ENCODE measurements around the gene FAM117A. TPM values are rescaled to one million over a fixed set of nuclear protein-coding genes. Genes with fewer than 3 reads are reported as not detected.

The FAM117A gene
- total and polyA plus RNA-seq, 2 of the 4 experiments (the other 2 are of a cell fraction) = 0.72 to 3.4 TPM

DNA sequence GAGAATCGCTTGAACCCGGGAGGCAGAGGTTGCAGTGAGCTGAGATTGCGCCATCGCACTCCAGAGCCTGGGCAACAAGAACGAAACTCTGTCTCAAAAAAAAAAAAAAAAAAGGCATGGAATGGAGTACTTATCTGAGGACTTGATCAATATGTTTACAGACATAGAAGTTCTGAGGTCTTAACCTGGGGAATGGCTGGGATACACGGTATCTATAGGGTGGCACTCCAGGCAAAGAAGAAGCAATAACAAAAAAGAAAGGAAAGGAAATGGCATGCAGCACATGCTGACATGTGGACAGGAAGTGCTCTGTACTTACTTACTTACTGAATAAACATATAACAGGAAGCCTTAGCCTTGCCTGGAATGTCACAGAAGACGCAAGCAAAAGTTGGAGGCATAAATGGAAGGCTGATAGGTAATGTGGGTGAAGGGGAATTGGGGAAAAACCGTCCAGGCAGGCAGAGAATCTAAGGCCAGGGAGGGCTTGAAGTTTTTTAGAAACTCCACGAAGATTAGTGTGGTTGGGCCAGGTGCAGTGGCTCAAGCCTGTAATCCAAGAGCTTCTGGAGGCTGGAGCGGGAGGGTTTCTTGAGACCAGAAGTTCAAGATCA is 75.9 kb downstream of the FAM117A start:
- H2BK120ac ChIP-seq (ENCODE audit: low read depth, low read length) = peak overlapping the region; percentile 70
- ChIA-PET CTCF (interaction anchor here (1.5 kb wide), 1 partner anchor 118 kb away, joined by 4 read pairs; no protein-coding TSS in a partner anchor), POLR2A (ENCODE audit: unreplicated experiment) (no interaction called here)
- dilution Hi-C loops (cut with HindIII; ENCODE audit: low sequenced_read_pairs, unreplicated experiment) = no loop called here
- peaks cover 2% of the 10 kb centered on the region; the same call in 1 of the 2 replicates for H3K4me1 ChIP-seq (ENCODE audit: control insufficient read depth, insufficient read depth, low read length)
- BruUV-seq (replicated peaks) = no TSS peak
- ATAC-seq (ENCODE audit: low read depth) (peak; percentile 63; the same call in 1 of the 2 replicates), DNase-seq (peak; percentile 61)
- H3K4ac ChIP-seq (ENCODE audit: low read depth, low read length) = peak overlapping the region; percentile 57
- H3K9ac ChIP-seq (ENCODE audit: low read depth, low read length) = no peak overlapping the region
- TF ChIP-seq CEBPB (IDR thresholded peaks at IDR 0.05; ENCODE audit: low read depth, low read length) (0 out of 2 replicates have a peak, but pooled peaks have one; percentile 17), RAD21 (IDR thresholded peaks at IDR 0.05; ENCODE audit: low read length) (no peak), RCOR1 (IDR thresholded peaks at IDR 0.05; ENCODE audit: insufficient replicate concordance, low read length) (no peak), RFX5 (IDR thresholded peaks at IDR 0.05; ENCODE audit: low read depth, low read length) (no peak)
- TF ChIP-seq, protein P1, sequence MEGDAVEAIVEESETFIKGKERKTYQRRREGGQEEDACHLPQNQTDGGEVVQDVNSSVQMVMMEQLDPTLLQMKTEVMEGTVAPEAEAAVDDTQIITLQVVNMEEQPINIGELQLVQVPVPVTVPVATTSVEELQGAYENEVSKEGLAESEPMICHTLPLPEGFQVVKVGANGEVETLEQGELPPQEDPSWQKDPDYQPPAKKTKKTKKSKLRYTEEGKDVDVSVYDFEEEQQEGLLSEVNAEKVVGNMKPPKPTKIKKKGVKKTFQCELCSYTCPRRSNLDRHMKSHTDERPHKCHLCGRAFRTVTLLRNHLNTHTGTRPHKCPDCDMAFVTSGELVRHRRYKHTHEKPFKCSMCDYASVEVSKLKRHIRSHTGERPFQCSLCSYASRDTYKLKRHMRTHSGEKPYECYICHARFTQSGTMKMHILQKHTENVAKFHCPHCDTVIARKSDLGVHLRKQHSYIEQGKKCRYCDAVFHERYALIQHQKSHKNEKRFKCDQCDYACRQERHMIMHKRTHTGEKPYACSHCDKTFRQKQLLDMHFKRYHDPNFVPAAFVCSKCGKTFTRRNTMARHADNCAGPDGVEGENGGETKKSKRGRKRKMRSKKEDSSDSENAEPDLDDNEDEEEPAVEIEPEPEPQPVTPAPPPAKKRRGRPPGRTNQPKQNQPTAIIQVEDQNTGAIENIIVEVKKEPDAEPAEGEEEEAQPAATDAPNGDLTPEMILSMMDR (conservative IDR thresholded peaks at IDR 0.05; ENCODE audit: low read depth, low read length) = no peak
- peak overlapping the region; percentile 51 to 99 for H4K8ac ChIP-seq (ENCODE audit: low read depth in 2 of 2, low read length in 2 of 2)
- H3K23ac ChIP-seq (ENCODE audit: low read depth, low read length) = peak overlapping the region; percentile 13; the same call in 1 of the 2 replicates
- peak overlapping the region; percentile 79 for H2AK9ac ChIP-seq (replicated peaks; ENCODE audit: low read depth, low read length, poor library complexity)
- no peaks in the 10 kb centered on the region for H3K9me3 ChIP-seq (ENCODE audit: control insufficient read depth, insufficient read depth, low read length)
- 63% methylated on average over 5 of the region's 10 CpGs; no CpG with 5 or more reads in 1 of the 2 experiments for WGBS, 2 experiments (ENCODE audit: extremely low coverage in 2 of 2, insufficient read length in 1 of 2)
- H2BK5ac ChIP-seq (ENCODE audit: low read depth, low read length, poor library complexity, severe bottlenecking) = peak overlapping the region; percentile 58
- H2AK5ac ChIP-seq (ENCODE audit: low read depth, low read length) = 0 out of 2 replicates have a peak overlapping the region, but pooled peaks have one; percentile 60
- in situ Hi-C loops (cut with MboI; ENCODE audit: low sequenced_read_pairs) = no loop called here
- H3K27ac ChIP-seq (ENCODE audit: insufficient read depth, low read length) = peak overlapping the region; percentile 14; the same call in 1 of the 2 replicates
- no peaks in the 10 kb centered on the region for H3K36me3 ChIP-seq (ENCODE audit: control insufficient read depth, insufficient read depth, low read length)
- H3K27me3 ChIP-seq (ENCODE audit: control insufficient read depth, insufficient read depth, low read length) = peaks cover 6% of the 10 kb centered on the region; the same call in 1 of the 2 replicates
- no peaks in the 10 kb centered on the region for H4K20me1 ChIP-seq (ENCODE audit: insufficient read depth, low read length)
- no peaks in the 10 kb centered on the region for H3K79me1 ChIP-seq (ENCODE audit: low read depth in 1 of 2, low read length in 2 of 2)
- H2AFZ ChIP-seq (replicated peaks; ENCODE audit: low read length, poor library complexity) = peak overlapping the region; percentile 90
- H4K5ac ChIP-seq (ENCODE audit: low read depth, low read length) = peak overlapping the region; percentile 19
- peak overlapping the region; percentile 45; the same call in 1 of the 3 replicates for H2BK15ac ChIP-seq (ENCODE audit: low read depth, low read length)
- no peak overlapping the region for H3K56ac ChIP-seq (ENCODE audit: extremely low read depth, insufficient read depth, low read length)
- peak overlapping the region; percentile 71 for H3K14ac ChIP-seq (replicated peaks; ENCODE audit: low read depth, low read length)
- peak overlapping the region; percentile 70 for H4K91ac ChIP-seq (ENCODE audit: insufficient read depth, low read depth, low read length)
- H3K4me3 ChIP-seq (ENCODE audit: insufficient read depth, low read depth, low read length) = no peak overlapping the region
- H3K9me1 ChIP-seq (ENCODE audit: insufficient read depth, low read length) = peaks cover 8% of the 10 kb centered on the region
- intact Hi-C loops (cut with micrococcal nuclease) = no loop called here
- no peak overlapping the region for H3K4me2 ChIP-seq (ENCODE audit: low read depth, low read length)
- no peak overlapping the region for H3K18ac ChIP-seq (ENCODE audit: low read depth, low read length)
- H2BK20ac ChIP-seq (ENCODE audit: low read depth, low read length) = peak overlapping the region; percentile 18
